Measurements from ENCODE around the gene METTL5. TPM values are rescaled to one million over a fixed set of nuclear protein-coding genes. Genes with fewer than 3 reads are reported as not detected.
"Not testable (repeated sequence)": the region's sequence is repeated elsewhere in the genome, so short reads cannot be mapped to it uniquely, and the experiment has no call there.

Gene METTL5
- polyA plus RNA-seq, 1 of the 3 experiments (the other 2 are of a cell fraction): 40.7 TPM

DNA sequence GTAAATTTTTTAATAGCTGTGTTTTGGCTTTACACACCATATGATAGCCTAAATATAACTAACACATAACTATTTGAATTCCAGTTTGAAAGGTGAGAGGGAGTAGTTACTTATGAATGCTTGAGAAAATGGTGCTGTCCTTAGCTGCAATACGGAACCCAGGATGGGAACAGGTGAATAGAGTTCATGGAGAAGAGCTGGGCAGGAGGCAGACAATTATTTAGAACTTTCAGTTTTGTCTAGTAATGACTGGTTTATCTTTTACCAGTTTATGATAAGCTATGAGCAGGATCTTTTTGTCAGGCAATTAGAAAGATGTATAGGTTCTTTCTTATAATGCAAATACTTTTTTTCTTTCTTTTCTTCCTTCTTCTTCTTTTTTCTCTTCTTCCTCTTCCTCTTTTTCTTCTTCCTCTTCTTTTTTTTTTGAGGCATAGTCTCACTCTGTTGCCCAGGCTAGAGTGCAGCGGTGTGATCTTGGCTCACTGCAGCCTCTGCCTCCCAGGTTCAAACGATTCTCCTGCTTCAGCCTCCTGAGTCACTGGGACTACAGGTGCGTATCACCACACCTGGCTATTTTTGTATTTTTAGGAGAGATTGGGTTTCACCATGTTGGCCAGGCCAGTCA, 28.4 kb upstream of the METTL5 start:
- H2AFZ ChIP-seq (ENCODE audit: low read depth): no peak overlapping the region
- no peak overlapping the region for H3K4me3 ChIP-seq (ENCODE audit: low read depth in 2 of 2, low read length in 1 of 2)
- H3K36me3 ChIP-seq (replicated peaks in 1 of 2; ENCODE audit: control insufficient read depth in 1 of 2, insufficient read depth in 2 of 2, low read length in 1 of 2): no peaks in the 10 kb centered on the region
- ChIA-PET CTCF (interaction anchor here (0.7 to 1.4 kb wide), 3 partner anchors 10 to 26 kb away, joined by 3 to 5 read pairs (median 4); partner anchors contain the start of gene UBR3), POLR2A (no interaction called here)
- no peak overlapping the region for H3K4me2 ChIP-seq
- H4K20me1 ChIP-seq (ENCODE audit: insufficient read depth): no peaks in the 10 kb centered on the region
- 93% methylated on average over 4 of the region's 4 CpGs for WGBS (ENCODE audit: low lambda C conversion rate)
- no peak overlapping the region for H3K27ac ChIP-seq (ENCODE audit: low read depth in 2 of 2, low read length in 1 of 2)
- peaks cover 42% of the 10 kb centered on the region for H3K79me2 ChIP-seq (ENCODE audit: insufficient read depth)
- H3K9ac ChIP-seq: no peak overlapping the region
- H3F3A ChIP-seq (replicated peaks; ENCODE audit: insufficient read depth): no peaks in the 10 kb centered on the region
- no peak for TF ChIP-seq GABPA (IDR thresholded peaks at IDR 0.05; ENCODE audit: low read depth)
- TF ChIP-seq RAD21 (IDR thresholded peaks at IDR 0.05; ENCODE audit: low read length): no peak
- TF ChIP-seq FOXM1 (IDR thresholded peaks at IDR 0.05; ENCODE audit: low read depth): no peak
- DNase-seq: no peak
- no peaks in the 10 kb centered on the region for H3K27me3 ChIP-seq (ENCODE audit: insufficient read depth)
- no peaks in the 10 kb centered on the region for H3K4me1 ChIP-seq (ENCODE audit: control insufficient read depth in 1 of 2, insufficient read depth in 2 of 2, low read depth in 1 of 2, low read length in 1 of 2)
- no peaks in the 10 kb centered on the region for H3K9me2 ChIP-seq
- no peaks in the 10 kb centered on the region for H3K9me3 ChIP-seq

- DNase-seq: no peak
- Histone ChIP-seq H3K4me1 (ENCODE audit: control insufficient read depth in 1 of 2, insufficient read depth in 2 of 2, low read depth in 1 of 2, low read length in 1 of 2) (no peaks in the 10 kb centered on the region), H3K9me2 (no peaks in the 10 kb centered on the region), H3K9me3 (no peaks in the 10 kb centered on the region), H3K36me3 (replicated peaks in 1 of 2; ENCODE audit: control insufficient read depth in 1 of 2, insufficient read depth in 2 of 2, low read length in 1 of 2) (peaks cover 0 to 3% of the 10 kb centered on the region in 2 experiments), H3K27ac (ENCODE audit: low read depth in 2 of 2, low read length in 1 of 2) (no peak overlapping the region), H3K27me3 (ENCODE audit: insufficient read depth) (no peaks in the 10 kb centered on the region), H4K20me1 (ENCODE audit: insufficient read depth) (peaks cover 11% of the 10 kb centered on the region; the same call in 1 of the 2 replicates), H3F3A (replicated peaks; ENCODE audit: insufficient read depth) (no peaks in the 10 kb centered on the region), H2AFZ (ENCODE audit: low read depth) (no peak overlapping the region), H3K4me2 (no peak overlapping the region), H3K9ac (no peak overlapping the region), H3K79me2 (ENCODE audit: insufficient read depth) (peaks cover 57% of the 10 kb centered on the region), H3K4me3 (ENCODE audit: low read depth in 2 of 2, low read length in 1 of 2) (no peak overlapping the region)
- POLR2A ChIA-PET: interaction anchor here (0.7 kb wide), 1 partner anchor 166 kb away, joined by 3 read pairs; no protein-coding TSS in a partner anchor
- WGBS (ENCODE audit: low lambda C conversion rate): 95% methylated on average over 1 of the region's 1 CpG
- TF ChIP-seq, protein P1, sequence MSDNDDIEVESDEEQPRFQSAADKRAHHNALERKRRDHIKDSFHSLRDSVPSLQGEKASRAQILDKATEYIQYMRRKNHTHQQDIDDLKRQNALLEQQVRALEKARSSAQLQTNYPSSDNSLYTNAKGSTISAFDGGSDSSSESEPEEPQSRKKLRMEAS (IDR thresholded peaks at IDR 0.05; ENCODE audit: low read depth): no peak
- no peak for TF ChIP-seq MXI1 (IDR thresholded peaks at IDR 0.05; ENCODE audit: low read depth, low read length)
- TF ChIP-seq SIN3A (IDR thresholded peaks at IDR 0.05; ENCODE audit: borderline replicate concordance, low read depth, low read length): no peak
- no peak for TF ChIP-seq SMC3 (IDR thresholded peaks at IDR 0.05; ENCODE audit: low read depth, low read length)
- no peak for TF ChIP-seq GABPA (IDR thresholded peaks at IDR 0.05; ENCODE audit: low read depth)
- no peak for TF ChIP-seq RCOR1 (IDR thresholded peaks at IDR 0.05; ENCODE audit: low read length)
- TF ChIP-seq, protein P2, sequence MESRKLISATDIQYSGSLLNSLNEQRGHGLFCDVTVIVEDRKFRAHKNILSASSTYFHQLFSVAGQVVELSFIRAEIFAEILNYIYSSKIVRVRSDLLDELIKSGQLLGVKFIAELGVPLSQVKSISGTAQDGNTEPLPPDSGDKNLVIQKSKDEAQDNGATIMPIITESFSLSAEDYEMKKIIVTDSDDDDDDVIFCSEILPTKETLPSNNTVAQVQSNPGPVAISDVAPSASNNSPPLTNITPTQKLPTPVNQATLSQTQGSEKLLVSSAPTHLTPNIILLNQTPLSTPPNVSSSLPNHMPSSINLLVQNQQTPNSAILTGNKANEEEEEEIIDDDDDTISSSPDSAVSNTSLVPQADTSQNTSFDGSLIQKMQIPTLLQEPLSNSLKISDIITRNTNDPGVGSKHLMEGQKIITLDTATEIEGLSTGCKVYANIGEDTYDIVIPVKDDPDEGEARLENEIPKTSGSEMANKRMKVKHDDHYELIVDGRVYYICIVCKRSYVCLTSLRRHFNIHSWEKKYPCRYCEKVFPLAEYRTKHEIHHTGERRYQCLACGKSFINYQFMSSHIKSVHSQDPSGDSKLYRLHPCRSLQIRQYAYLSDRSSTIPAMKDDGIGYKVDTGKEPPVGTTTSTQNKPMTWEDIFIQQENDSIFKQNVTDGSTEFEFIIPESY (IDR thresholded peaks at IDR 0.05; ENCODE audit: borderline replicate concordance, low read depth): no peak
- CTCF ChIA-PET: interaction anchor here (1.2 kb wide), 1 partner anchor 25 kb away, joined by 3 read pairs; the partner anchor contains the start of gene METTL5
Observed at GRCh38 chr2:169849710-169850109, 25.0 kb upstream of the METTL5 start.

GRCh38 chr2:169848959-169849693, 24.4 kb upstream of the METTL5 start:
- H3K9me2 ChIP-seq; H3K36me3 ChIP-seq (replicated peaks in 1 of 2; ENCODE audit: control insufficient read depth in 1 of 2, insufficient read depth in 2 of 2, low read length in 1 of 2); H3K27me3 ChIP-seq (ENCODE audit: insufficient read depth); H3K27ac ChIP-seq (ENCODE audit: low read depth in 2 of 2, low read length in 1 of 2); H3K9me3 ChIP-seq; H2AFZ ChIP-seq (ENCODE audit: low read depth); H3K4me2 ChIP-seq; H3K4me3 ChIP-seq (ENCODE audit: low read depth in 2 of 2, low read length in 1 of 2); H3F3A ChIP-seq (replicated peaks; ENCODE audit: insufficient read depth); H3K4me1 ChIP-seq (ENCODE audit: control insufficient read depth in 1 of 2, insufficient read depth in 2 of 2, low read depth in 1 of 2, low read length in 1 of 2); DNase-seq; H3K9ac ChIP-seq: not testable (repeated sequence)
- H4K20me1 ChIP-seq (ENCODE audit: insufficient read depth): peaks cover 14% of the 10 kb centered on the region; the same call in 1 of the 2 replicates
- WGBS (ENCODE audit: low lambda C conversion rate): 89% methylated on average over 8 of the region's 8 CpGs
- H3K79me2 ChIP-seq (ENCODE audit: insufficient read depth): peaks cover 63% of the 10 kb centered on the region
- CTCF ChIA-PET: interaction anchor here (1.2 kb wide), 1 partner anchor 25 kb away, joined by 3 read pairs; the partner anchor contains the start of gene METTL5
- POLR2A ChIA-PET: interaction anchor here (0.7 kb wide), 2 partner anchors 9 to 166 kb away, joined by 3 read pairs; no protein-coding TSS in a partner anchor

Measured in SK-N-SH (cell line).